Activated T-cell treated with anti-CD3 and anti-CD28 coated beads for 24 hours (primary cell): Measurements from ENCODE around the gene ZDHHC21.

Source experiments
- DNase-seq: peaks from one replicate; pipeline ENCODE4 v3.0.0-alpha.2; 2020; ENCODE audit warnings: low read depth

Gene ZDHHC21

DNA sequence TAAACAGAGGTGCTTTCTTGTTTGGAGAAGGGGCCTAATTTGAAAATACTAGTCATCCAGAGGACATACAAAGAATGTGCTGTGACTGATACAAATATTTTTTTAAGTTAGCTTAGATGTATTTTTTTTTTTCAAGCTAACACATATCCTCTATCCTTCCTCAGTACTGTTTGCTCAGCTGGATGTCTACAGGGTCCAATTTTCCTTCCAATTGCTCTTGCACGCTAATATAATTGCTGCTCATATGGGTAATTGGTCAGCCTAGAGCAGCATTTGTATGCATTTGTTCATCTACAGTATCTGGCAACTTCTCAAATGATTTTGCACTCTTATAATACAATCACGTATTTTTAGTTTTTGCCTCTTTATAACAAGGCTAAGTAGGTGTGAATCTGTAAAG, 84.7 kb downstream of the ZDHHC21 start:
- no peak for DNase-seq

DNA sequence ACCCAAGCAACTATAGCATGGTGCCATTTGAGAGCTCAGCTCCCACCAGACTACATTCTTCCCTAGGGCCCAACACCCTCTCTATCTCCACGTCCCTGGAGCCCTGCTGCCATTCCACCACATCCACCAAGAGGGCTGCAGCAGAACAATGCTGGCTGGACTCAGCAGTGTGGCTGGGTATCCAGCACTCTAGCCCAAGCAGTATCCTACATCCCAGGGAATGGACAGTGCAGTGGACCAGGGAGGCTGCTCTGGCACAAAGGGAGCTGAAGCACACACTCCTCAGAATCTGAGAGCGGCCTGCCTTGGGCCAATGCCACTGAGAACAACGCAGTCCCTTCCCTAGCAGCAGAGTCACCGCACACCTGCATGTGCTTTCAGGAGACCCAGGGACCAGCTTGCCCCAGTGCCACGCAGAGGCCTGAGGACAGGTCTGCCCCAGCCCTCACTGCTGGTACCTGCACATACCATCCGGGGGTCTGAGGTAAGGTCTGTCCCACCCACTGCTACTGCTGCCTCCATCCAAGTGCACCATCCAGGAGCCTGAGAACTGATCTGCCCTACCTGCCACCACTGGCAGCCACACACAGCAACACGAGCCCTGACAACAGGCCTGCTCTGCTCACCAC, 95.9 kb downstream of the ZDHHC21 start:
- DNase-seq = no peak

- DNase-seq = no peak
Measured at GRCh38 chr9:14593406-14593805, 99.8 kb downstream of the ZDHHC21 start.

DNA sequence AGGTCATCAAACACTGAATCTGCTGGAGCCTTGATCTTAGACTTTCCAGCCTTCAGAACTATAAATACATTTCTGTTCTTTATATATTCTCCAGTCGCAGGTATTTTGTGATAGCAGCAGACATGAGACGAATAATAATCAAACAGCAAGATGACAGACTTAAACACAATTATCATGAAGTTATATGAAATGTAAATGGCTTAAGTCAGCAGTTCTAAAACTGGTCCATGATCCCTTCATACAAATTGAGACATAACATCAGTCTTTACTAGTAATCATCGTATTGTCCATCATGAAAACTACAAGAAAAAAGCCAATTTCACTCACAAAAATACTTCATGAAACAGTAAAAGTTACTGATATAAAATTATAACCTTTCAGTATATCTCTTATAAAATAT, 101.8 kb downstream of the ZDHHC21 start:
- no peak for DNase-seq

DNA sequence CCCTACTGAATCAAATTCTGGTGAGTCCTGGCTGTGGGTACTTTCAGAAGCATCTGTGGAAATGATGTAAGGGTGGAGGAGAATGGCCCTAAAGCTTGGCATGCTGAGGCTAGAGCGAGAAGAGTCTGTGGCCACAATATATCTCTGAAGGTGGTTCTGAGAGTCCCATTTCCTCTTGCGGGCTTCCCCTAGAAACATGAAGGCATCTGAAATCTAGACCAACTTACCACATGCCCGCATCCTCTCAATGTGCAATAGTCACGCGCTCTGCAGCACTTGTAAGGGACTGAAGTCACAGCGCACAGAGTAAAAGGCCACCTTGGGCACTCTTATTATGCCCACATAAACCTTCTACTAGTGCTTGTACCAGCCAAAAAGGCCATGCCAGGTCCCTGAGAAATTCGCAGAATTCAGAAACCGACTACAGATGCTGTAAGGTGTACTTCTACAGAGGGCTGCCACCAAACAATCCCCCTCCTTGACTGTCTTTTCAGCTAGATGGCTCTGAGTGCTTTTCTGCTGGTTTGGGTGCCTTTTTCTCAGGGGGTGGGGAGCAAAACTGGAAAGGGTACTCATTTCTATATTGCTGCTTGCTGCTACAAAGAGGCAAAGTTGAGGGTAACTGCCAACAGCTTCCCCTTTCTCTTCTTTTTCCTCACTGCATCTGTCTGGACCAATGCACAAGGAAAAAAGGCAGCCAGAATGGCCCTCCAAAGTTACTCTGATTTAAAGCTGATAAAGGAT, 107.3 kb downstream of the ZDHHC21 start:
- DNase-seq = peak; percentile 1

- DNase-seq = no peak
Measured at GRCh38 chr9:14584571-14584970, 108.7 kb downstream of the ZDHHC21 start.

- no peak for DNase-seq
Measured at GRCh38 chr9:14578030-14578429, 115.2 kb downstream of the ZDHHC21 start.

DNA sequence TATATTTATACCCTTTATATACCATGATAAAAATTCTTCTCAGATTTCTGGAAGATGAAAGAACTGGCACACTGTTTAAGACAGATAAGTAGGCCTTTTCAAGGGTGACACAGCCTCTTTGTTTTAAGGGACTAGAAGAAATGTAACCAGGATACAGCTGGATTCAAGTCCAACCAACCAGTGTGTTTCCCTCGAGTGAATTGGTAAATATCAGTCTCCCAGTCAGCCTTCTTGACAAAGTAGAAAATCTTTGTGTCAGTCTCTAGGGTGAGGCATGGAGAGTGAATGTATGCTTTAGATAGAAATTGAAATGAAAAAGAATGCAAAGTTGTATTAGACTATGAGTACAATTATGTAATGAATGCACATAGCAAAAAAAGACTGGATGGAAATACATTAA, 119.1 kb downstream of the ZDHHC21 start:
- no peak for DNase-seq

- no peak for DNase-seq
Measured at GRCh38 chr9:14573319-14573718, 119.9 kb downstream of the ZDHHC21 start.

- DNase-seq = no peak
Measured at GRCh38 chr9:14565352-14566016, 127.7 kb downstream of the ZDHHC21 start.

DNA sequence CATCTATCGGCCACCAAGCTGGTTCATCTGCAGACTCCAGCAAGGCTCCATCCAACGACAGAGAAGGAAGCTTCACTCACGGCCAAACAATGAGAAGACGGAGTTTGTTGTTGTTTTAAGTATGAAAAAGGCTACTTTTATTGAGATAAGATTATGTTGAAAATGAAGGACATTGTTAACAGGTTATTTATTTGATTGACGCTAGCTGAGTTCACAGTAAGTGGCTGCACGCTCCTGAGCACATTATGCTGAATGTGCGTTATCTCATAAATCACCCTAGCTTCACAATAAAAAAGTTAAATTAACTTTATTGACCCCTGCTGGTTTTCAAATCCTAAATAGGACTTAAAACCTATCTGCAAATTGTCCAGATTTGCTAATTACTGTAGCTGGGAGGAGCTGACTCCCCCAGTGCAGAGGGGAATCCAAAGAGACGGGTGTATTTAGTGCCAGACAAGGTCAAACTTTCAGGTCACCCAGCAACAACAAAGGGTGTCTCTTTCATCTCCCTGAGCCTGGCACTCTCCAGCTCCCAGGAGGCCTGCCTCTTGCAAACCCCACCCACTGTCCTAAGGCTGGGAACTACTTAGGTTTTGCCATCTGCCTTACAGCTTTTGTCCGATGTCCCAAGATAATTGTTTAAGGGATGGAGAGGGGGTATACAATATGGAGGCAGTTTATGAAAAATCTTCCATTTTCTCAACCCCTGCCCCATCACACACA, 129.2 kb downstream of the ZDHHC21 start:
- DNase-seq = no peak

DNA sequence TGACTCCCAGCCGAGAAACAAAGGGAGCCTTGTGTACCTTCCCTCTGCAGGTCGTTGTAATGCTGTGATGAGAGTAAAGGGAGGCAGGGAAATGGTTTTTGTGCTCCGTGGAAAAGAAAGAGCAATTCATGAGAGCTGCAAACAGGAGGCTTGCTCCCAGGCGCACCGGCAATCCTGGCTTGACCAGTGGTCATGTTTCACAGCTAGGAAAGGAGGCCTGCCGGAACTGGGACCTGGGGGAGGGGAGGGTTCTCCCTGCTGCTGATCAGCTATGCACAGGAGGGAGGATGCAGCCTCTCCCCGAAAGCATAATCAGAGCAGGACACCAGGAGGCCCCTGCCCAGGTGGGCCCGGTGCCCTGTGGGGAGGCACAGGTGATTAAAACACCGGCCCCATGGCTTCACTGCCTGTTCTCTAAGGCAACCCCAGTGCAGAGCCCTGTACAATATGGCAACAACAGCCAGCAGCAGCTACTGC, 131.3 kb downstream of the ZDHHC21 start:
- DNase-seq = no peak
